Measurements from ENCODE around the gene UNC119B.

Gene UNC119B

DNA sequence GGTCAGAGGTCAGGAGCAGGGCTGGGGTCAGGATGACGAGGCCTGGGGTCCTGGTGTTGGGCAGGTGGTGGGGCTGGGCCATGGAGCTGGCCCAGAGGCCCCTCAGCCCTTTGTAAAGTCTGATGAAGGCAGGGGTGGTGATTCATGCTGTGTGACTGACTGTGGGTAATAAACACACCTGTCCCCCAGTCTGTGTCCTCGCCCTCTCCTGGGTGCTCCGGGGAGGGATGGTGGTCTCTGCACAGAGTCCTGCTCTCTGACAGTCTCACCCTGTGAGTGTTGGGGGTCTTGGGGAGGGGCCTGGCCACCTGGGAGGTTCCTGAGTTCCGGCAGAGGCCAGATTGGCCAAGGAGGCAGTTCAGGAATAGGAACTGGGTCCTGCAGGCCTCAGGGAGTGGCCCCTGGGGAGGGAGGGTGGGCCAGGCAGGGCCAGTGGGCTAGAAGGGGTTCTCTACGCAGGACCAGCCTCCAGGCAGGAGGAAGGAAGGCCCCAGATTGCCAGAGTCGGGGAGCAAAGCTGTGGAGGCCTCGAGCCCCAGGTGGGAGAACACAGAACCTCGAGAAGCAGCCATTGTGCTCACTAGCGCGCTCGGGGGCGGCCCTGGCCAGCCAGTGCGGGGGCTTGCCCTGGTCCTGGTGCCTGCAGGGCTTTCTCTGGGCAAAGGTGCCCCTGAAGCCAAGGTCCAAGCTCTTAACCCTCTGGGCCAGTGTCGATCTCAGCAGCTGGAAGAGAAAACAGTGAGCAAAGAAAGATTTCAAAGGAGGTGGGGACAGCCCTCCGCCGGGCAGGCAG lies 29.8 kb downstream of the UNC119B start:
- no peak for TF ChIP-seq CTCF (conservative IDR thresholded peaks at IDR 0.05; ENCODE audit: low read depth, low read length)
- H3K4me3 ChIP-seq (ENCODE audit: low read depth, low read length): no peak overlapping the region
- DNase-seq (ENCODE audit: low read depth): no peak

- no peak for TF ChIP-seq CTCF (conservative IDR thresholded peaks at IDR 0.05; ENCODE audit: low read depth, low read length)
- no peak overlapping the region for H3K4me3 ChIP-seq (ENCODE audit: low read depth, low read length)
- no peak for DNase-seq (ENCODE audit: low read depth)
Observed at GRCh38 chr12:120740871-120741270, 30.6 kb downstream of the UNC119B start.

DNA sequence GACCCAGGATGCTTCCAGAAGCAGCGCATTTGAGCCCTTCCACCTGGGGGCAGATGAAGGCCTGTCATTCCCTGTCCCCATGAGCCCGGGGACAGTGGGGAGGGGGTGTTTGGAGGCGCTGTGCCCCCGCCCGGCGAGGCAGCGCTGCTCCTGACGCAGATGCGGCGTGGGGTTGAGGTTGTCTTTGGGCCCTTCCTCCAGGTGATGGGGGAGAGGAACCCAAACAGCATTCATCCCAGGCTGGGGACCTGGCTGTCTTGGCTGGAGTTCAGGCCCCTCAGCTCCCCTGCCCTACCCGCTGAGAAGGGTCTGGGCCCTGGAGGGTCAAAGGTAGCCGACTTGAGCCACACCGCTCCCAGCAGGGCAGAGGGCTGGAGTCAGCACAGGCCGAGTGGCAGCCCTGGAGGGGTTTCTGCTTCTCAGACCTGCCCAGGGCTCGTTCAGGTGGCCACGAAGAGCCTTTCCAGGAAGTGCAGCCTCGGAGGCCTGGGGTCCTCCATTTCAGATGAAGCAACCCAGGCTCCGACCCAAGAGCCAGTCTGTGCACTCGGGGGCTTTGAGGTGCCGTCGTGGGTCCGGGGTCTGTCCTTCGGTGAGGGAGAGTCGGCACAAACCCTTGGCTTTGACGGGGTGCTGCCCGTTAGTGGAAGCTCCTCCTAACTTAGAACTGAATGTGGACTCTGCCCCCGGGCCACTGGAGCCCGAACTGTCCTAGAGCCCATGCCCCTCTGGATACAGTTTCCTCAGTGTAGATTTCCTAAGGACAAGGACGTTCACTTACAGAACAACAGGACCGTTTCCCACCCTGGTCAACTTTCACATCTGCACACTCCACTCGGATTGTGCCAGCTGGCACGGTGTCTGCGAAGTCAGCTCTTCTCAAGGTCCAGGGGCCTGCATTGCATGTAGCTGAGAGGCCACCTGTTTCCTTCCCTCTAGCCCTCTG lies 31.5 kb downstream of the UNC119B start:
- no peak overlapping the region for H3K4me3 ChIP-seq (ENCODE audit: low read depth, low read length)
- DNase-seq (ENCODE audit: low read depth): no peak
- no peak for TF ChIP-seq CTCF (conservative IDR thresholded peaks at IDR 0.05; ENCODE audit: low read depth, low read length)

DNA sequence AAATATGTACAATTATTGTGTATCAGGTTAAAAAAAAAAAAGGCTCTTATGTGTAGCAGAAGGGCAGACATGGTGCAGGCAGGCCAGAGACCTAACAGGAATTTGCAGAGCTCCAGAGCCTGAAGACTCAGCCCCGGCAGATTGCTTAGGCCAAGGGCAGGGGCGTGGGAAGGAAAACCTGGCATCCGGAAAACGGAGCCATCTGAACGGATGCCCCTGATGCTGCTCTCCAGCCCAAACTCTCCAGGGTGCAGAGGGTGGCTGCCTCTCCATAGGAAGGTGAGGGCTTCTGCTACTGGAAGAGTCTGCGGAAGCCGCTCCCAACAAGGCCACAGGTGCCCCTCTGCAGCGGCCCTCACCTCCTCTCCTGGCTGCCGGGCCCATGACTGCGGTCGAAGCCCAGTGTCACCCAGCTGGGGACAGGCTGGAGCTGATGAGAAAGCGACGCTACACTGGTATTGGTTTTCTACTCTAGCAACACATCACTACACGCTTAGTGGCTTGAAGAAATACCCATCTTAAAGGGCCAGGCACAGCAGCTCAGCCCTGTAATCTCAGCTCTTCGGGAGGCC lies 34.8 kb downstream of the UNC119B start:
- H3K4me3 ChIP-seq (ENCODE audit: low read depth, low read length): no peak overlapping the region
- DNase-seq (ENCODE audit: low read depth): no peak
- no peak for TF ChIP-seq CTCF (conservative IDR thresholded peaks at IDR 0.05; ENCODE audit: low read depth, low read length)

DNA sequence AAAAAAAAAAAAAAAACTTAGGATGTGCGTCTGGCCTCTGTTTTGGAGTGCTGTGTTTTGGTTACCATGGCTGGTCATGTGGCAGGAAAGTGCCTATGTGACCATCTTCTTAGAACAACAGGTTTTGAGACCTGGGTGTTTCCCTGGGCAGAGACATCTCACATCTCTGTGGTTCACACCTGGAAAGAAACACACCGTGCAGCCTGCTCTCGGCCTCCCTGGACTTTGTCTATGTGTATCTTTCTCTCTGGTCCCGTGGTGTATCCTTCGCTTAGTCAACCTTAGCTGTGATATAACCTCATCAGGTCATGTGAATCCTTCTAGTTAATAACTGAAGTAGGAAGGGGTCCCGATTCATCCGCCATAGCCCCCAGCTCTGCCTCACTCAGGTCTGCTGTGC lies 38.0 kb downstream of the UNC119B start:
- DNase-seq (ENCODE audit: low read depth): no peak
- no peak overlapping the region for H3K4me3 ChIP-seq (ENCODE audit: low read depth, low read length)
- no peak for TF ChIP-seq CTCF (conservative IDR thresholded peaks at IDR 0.05; ENCODE audit: low read depth, low read length)

DNA sequence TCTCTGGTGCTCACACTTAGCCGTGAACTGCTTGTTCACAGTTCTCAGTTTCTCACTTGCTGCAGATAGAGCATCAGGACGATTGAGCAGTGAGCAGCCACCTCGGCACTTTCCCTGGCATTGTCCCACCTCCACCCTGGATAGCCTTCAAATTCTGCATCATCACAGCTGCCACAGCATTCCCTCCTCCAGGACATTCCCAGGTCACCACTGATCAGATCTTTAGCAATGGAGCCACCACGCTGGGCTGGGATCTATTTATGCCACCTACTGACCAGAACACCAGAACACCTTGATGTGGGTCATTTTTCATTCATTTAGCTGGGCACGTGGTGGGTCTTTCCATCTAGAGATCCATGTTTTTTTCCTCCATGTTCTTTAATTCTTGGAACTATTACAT lies 39.0 kb downstream of the UNC119B start:
- no peak for TF ChIP-seq CTCF (conservative IDR thresholded peaks at IDR 0.05; ENCODE audit: low read depth, low read length)
- H3K4me3 ChIP-seq (ENCODE audit: low read depth, low read length): no peak overlapping the region
- DNase-seq (ENCODE audit: low read depth): no peak

All from choroid plexus epithelial cell (primary cell).